T-helper 1 cell treated with Interleukin-12 subunit alpha and Interleukin-12 subunit beta and Interleukin-4 antibody, amounts not matched to agents 30 ng/mL and 1 ng/mL, for 36 hours (primary cell): ENCODE results near the gene EIF1AD. TPM values are rescaled to one million over a fixed set of nuclear protein-coding genes. Genes with fewer than 3 reads are reported as not detected.

Source experiments
- total RNA-seq: library from RNA; stranded (reverse); gene quantifications from 2 replicates; pipeline ENCODE4 v1.2.3, GENCODE V29; 2022

EIF1AD gene
- total RNA-seq, 1 donor from 2014 or later = 48.8 TPM

Other genes starting within 250 kb of the EIF1AD start
- gene AP5B1, start 221.2 kb downstream of the EIF1AD start, total RNA-seq = 18.0 and 18.1 TPM in 2 replicates
- gene OVOL1, start 215.1 kb downstream of the EIF1AD start, total RNA-seq = not detected in 2 replicates
- 2.3 and 2.9 TPM in 2 replicates for gene SNX32, start 168.2 kb downstream of the EIF1AD start, total RNA-seq
- gene CFL1, start 144.0 kb downstream of the EIF1AD start, total RNA-seq = 1,611 and 1,643 TPM in 2 replicates
- 100 and 103 TPM in 2 replicates for gene MUS81, start 141.7 kb downstream of the EIF1AD start, total RNA-seq
- 7.2 TPM in 2 replicates for gene EFEMP2, start 129.4 kb downstream of the EIF1AD start, total RNA-seq
- gene CTSW, start 122.3 kb downstream of the EIF1AD start, total RNA-seq = 28.8 and 29.5 TPM in 2 replicates
- gene FIBP, start 113.7 kb downstream of the EIF1AD start, total RNA-seq = 85.3 and 88.7 TPM in 2 replicates
- gene CCDC85B, start 111.5 kb downstream of the EIF1AD start, total RNA-seq = 46.9 and 47.7 TPM in 2 replicates
- gene FOSL1, start 101.8 kb downstream of the EIF1AD start, total RNA-seq = 3.0 and 6.0 TPM in 2 replicates
- gene C11orf68, start 83.1 kb downstream of the EIF1AD start, total RNA-seq = 29.3 and 29.5 TPM in 2 replicates
- gene DRAP1, start 82.7 kb downstream of the EIF1AD start, total RNA-seq = 160 and 165 TPM in 2 replicates
- gene TSGA10IP, start 56.7 kb downstream of the EIF1AD start, total RNA-seq = not detected in 2 replicates
- gene SART1, start 40.4 kb downstream of the EIF1AD start, total RNA-seq = 82.5 and 84.9 TPM in 2 replicates
- gene BANF1, start 346 bp upstream of the EIF1AD start, total RNA-seq = 217 and 224 TPM in 2 replicates
- gene CST6, start 9.9 kb upstream of the EIF1AD start, total RNA-seq = 0.59 and 0.66 TPM in 2 replicates
- gene CATSPER1, start 24.3 kb upstream of the EIF1AD start, total RNA-seq = 0.32 TPM in 1 of 2 replicates, not detected in the other
- gene GAL3ST3, start 47.0 kb upstream of the EIF1AD start, total RNA-seq = not detected in 2 replicates
- gene SF3B2, start 50.2 kb upstream of the EIF1AD start, total RNA-seq = 218 and 235 TPM in 2 replicates
- gene PACS1, start 68.1 kb upstream of the EIF1AD start, total RNA-seq = 90.5 and 91.2 TPM in 2 replicates